ENCODE data around the gene PLCB3.
"Not testable (repeated sequence)": the region's sequence is repeated elsewhere in the genome, so short reads cannot be mapped to it uniquely, and the experiment has no call there.

PLCB3 gene

DNA sequence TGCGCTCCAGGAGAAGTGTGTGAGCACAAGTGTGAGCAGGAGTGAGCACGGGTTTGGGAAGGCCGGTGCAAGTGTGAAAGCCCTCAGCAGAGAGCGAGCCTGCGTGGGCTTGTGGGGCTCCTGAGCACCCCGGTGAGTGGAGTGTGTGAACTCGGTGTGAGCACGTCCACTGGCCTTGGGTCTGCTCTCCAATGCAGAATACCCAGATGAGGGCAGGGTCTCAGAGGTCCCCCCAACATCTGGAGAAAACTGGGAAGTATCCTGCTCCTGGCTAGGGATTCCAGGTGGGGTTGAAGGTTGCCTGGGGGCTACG, 55.2 kb downstream of the PLCB3 start:
- FAIRE-seq, result no peak

DNA sequence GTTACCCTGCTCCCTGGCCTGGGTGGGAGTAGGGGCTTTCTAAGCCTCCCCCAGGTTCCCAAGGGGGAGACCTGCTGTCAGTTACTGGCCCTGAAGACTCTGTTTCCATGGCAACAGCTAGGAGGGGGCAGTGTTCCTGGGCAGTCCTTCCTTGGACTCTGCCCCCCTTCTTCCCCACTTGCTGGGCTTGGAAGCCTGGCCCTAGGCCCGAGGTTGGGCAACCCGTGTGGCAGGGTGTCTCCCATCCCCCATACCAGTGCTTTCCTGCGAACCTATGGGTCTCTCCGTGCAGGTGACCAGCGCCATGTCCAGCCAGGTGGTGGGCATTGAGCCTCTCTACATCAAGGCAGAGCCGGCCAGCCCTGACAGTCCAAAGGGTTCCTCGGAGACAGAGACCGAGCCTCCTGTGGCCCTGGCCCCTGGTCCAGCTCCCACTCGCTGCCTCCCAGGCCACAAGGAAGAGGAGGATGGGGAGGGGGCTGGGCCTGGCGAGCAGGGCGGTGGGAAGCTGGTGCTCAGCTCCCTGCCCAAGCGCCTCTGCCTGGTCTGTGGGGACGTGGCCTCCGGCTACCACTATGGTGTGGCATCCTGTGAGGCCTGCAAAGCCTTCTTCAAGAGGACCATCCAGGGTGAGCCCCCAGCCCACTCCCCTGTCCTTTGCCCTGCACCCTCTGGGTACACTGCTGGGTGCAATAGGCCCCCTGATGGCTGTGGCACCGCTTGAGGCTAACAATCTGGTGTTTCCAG, 55.7 kb downstream of the PLCB3 start:
- FAIRE-seq, result no peak

DNA sequence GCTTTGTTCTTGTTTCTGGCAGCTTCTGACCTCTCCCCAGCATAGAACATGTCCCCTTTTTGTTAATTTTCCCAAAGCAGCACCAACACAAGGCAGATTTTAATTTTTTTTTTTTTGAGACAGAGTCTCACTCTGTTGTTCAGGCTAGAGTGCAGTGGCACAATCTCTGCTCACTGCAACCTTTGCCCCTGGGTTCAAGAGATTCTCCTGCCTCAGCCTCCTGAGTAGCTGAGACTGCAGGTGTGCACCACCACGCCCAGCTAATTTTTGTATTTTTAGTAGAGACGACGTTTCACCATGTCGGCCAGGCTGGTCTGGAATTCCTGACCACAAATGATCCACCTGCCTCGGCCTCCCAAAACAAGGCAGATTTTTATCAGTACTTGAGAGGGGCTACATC, 56.5 kb downstream of the PLCB3 start:
- FAIRE-seq, result not testable (repeated sequence)

DNA sequence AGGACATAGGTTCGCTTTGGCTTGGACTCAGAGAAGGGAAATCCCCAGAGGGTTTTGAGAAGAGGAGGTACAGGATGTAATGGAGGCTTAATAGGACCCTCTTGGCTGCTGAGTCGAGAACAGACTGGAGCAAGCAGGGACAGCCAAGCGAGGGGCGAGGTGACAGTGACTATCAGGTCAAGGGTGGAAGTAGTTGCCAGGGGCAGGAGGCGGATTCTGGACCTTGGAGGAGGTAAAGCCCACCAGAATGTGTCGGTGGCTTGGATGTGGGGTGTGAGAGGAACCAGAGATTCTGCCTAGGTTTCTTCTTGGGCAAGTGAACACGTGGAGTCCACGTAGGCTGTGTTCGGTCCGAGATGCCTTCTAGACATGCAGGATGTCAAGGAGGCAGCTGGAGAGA, 61.6 kb downstream of the PLCB3 start:
- FAIRE-seq, result no peak

DNA sequence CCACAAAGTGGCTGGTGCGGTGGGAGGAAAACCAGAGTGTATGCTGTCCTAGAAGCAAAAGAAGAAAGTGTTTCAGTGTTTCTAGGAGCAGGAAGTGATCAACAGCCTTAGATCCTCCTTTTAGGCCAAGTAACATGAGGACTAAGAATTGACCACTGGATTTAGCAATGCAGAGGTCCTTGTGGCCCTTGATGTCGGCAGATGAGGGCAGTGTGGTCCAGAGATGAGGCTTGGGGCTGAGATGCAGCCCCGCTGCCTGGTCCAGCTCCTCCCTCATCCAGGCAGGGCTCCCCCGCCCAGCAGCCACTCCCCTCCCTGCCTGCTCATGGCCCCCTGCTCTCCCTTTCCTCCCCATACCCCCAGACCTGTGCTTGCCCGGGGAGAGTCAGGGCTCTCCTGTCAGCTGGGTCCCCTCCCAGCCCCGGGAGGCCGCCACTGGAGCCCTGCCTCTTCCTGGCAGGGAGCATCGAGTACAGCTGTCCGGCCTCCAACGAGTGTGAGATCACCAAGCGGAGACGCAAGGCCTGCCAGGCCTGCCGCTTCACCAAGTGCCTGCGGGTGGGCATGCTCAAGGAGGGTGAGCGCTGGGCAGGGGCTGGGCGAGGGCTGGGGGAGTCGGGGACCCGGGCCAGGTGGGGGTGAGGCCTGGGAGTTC, 62.3 kb downstream of the PLCB3 start:
- no peak for FAIRE-seq

DNA sequence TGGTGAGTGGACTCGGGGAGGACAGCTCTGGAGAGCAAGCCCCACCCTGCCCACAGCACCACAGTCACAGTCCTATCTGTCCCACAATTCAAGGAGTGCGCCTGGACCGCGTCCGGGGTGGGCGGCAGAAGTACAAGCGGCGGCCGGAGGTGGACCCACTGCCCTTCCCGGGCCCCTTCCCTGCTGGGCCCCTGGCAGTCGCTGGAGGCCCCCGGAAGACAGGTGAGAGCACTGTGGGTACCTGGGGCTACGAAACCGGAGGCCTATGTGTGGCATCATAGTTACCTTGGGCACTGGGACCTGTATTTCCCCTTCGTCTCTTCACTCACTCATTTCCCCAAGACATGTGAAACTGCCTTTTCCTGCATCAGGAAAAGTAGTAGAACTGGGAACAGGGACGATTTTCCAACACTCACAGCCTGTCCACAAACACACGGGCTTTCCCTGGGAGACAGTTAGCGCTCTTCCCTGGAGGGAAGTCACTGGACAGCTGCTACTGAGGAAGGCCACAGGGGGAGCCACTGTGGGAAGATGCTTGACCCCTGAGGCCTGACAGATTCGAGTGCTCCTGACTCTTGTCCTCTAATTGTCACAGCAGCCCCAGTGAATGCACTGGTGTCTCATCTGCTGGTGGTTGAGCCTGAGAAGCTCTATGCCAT, 62.9 kb downstream of the PLCB3 start:
- FAIRE-seq, result no peak

DNA sequence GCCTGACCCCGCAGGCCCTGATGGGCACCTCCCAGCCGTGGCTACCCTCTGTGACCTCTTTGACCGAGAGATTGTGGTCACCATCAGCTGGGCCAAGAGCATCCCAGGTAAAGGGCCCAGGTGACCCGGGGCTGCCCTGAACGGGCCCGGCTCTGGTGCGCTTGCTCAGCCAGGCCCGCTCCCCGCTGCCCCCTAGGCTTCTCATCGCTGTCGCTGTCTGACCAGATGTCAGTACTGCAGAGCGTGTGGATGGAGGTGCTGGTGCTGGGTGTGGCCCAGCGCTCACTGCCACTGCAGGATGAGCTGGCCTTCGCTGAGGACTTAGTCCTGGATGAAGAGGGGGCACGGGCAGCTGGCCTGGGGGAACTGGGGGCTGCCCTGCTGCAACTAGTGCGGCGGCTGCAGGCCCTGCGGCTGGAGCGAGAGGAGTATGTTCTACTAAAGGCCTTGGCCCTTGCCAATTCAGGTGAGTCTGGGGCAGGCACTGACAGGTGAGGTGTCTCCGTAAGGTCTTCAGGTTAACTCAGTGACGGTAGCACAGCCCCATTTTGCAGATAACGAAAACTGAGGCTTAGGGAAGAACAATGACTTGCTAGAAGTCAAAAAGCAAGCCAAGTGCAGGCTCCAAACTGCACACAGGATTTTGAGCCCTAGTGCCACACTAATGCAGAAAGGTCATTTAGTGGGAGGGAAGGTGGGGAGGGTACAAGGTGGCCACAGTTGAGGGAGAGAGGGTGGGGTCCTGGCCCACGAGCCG, 63.7 kb downstream of the PLCB3 start:
- FAIRE-seq, result no peak

DNA sequence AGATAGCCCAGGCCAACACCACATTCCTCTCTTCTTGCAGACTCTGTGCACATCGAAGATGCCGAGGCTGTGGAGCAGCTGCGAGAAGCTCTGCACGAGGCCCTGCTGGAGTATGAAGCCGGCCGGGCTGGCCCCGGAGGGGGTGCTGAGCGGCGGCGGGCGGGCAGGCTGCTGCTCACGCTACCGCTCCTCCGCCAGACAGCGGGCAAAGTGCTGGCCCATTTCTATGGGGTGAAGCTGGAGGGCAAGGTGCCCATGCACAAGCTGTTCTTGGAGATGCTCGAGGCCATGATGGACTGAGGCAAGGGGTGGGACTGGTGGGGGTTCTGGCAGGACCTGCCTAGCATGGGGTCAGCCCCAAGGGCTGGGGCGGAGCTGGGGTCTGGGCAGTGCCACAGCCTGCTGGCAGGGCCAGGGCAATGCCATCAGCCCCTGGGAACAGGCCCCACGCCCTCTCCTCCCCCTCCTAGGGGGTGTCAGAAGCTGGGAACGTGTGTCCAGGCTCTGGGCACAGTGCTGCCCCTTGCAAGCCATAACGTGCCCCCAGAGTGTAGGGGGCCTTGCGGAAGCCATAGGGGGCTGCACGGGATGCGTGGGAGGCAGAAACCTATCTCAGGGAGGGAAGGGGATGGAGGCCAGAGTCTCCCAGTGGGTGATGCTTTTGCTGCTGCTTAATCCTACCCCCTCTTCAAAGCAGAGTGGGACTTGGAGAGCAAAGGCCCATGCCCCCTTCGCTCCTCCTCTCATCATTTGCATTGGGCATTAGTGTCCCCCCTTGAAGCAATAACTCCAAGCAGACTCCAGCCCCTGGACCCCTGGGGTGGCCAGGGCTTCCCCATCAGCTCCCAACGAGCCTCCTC, 64.6 kb downstream of the PLCB3 start:
- not testable (repeated sequence) for FAIRE-seq

DNA sequence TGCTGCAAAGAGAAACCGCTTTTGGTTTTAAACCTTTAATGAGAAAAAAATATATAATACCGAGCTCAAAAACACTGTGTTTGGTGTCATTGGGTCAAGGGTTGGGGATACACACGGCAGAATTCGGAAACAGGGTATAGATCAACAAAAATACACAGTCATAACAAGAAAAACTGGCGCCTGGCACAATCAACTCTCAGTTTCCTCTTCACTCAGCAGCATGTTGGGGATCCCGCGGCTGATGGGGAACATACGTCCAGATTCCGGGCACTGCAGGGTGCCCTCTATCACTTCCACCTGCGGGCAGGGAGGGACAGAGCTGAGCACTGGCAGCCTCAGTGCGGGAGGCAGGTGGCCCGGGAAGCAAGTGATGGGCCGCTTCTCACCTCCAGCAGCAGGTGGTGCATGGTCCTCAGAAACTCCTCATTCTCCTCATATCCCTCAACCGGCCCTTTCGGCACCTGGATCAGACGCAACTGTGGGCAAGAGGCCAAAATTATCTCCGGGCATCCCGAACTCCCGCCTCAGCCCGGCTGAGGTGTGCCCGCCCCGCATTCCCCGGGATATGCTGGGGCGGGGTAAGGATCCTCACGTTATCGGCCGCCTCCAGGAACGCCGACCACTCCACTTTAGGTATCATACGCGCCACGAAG, 65.5 kb downstream of the PLCB3 start:
- FAIRE-seq, result no peak

DNA sequence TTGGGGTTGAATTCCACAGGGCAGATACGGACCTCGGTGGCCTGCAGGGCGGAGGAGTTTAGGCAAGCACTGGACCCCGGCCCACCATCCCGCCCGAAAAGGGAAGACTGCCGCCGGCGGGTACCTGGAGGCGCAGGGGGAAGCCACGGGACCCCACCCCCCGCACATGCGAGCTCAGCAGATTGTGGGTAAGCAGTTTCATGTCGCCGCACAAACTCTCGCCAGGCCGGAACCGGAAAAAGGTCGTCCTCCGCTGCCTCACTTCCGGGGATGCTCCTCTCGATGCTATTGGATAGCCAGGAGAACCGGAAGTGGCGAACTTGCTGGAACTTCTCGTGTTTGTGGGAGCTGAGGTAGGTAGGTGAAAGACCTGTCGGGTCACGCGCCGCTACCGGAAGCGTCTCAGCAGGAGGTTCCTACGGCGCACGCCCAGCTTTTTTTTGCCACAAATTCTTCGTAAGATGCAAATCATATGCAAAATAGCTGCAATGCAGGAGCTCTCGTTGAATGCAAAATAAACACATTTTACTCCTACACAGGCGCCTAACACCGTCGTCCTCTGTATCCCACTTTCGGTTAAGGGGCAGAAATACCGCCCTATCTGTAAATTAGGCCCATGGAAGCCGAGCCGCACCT, 66.1 kb downstream of the PLCB3 start, which contains the start of gene TRMT112:
Gene TRMT112 (minus strand): TSS at position 235 of the 636 bp plus-strand sequence. CDS start 33 bp downstream, at position 202.
- peak; percentile 96 for FAIRE-seq

DNA sequence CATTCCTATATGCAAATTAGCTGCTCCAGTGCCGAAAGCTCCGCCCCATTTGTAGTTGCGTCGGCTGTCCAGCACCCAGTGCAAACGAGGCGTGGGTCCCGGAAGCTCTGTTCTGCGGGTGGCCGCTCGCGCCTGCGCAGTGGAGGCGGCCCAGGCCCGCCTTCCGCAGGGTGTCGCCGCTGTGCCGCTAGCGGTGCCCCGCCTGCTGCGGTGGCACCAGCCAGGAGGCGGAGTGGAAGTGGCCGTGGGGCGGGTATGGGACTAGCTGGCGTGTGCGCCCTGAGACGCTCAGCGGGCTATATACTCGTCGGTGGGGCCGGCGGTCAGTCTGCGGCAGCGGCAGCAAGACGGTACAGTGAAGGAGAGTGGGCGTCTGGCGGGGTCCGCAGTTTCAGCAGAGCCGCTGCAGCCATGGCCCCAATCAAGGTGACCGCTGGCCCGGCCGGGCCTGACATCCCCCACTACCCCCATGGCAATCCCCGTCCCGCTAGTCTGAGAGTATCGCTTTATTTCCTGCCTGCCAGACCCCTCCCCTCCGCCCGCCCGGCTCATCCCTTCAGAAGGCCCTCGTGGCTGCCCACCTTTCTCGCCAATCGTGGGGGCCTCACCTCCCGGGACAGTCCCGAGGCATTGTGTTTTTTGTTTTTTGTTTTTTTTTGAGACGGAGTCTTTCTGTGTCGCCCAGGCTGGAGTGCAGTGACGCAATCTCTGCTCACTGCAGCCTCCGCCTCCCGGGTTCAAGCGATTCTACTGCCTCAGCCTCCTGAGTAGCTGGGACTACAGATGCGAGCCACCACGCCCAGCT, 66.8 kb downstream of the PLCB3 start, which contains the start of gene PRDX5:
Gene PRDX5 (plus strand): TSS at position 161 of the 805 bp plus-strand sequence. CDS start 95 bp downstream, at position 256.
- no peak for FAIRE-seq

Data from islet of Langerhans (tissue), 1 donor.